CD14-positive monocyte (primary cell): ENCODE data around the gene CACNA1S. TPM values are rescaled to one million over a fixed set of nuclear protein-coding genes. Genes with fewer than 3 reads are reported as not detected.

Source experiments
- DNase-seq, 3 donors: peaks; one replicate each; pipeline ENCODE4 v3.0.0-alpha.2; 2011 to 2022
- H2AFZ ChIP-seq: 2 replicates; pipeline ENCODE4 v1.6.0; 2012; ENCODE audit warnings: mild to moderate bottlenecking, low read depth, low read length, inconsistent platforms; ENCODE audit not compliant: insufficient read depth, poor library complexity, severe bottlenecking
- H3K27ac ChIP-seq, 2 donors: 1 replicate in 1 of 2; 2 replicates in 1 of 2; pipeline ENCODE4 v1.5.1; 2012 to 2013; ENCODE audit warnings: low read length in 2 of 2, control low read depth in 1 of 2, inconsistent platforms in 1 of 2, low read depth in 1 of 2, mild to moderate bottlenecking in 1 of 2
- H3K27me3 ChIP-seq, 2 donors: one replicate each; pipeline versions ENCODE4 v1.6.0 to v1.6.1; 2011 to 2013; ENCODE audit warnings: low read length in 2 of 2; ENCODE audit not compliant: control insufficient read depth in 2 of 2, insufficient read depth in 2 of 2
- H3K36me3 ChIP-seq, 2 donors: replicated peaks in 1 of 2; 1 replicate in 1 of 2; 2 replicates in 1 of 2; pipeline versions ENCODE4 v1.5.1 to v1.6.1; 2012 to 2013; ENCODE audit warnings: low read length in 2 of 2, control low read depth in 1 of 2, inconsistent platforms in 1 of 2, mild to moderate bottlenecking in 1 of 2; ENCODE audit not compliant: insufficient read depth in 2 of 2, control insufficient read depth in 1 of 2
- H3K4me1 ChIP-seq, 2 donors: 1 replicate in 1 of 2; 2 replicates in 1 of 2; pipeline versions ENCODE4 v1.5.1 to v1.6.1; 2012 to 2013; ENCODE audit warnings: low read length in 2 of 2, control low read depth in 1 of 2, inconsistent platforms in 1 of 2, mild to moderate bottlenecking in 1 of 2, moderate library complexity in 1 of 2; ENCODE audit not compliant: insufficient read depth in 2 of 2, control insufficient read depth in 1 of 2
- H3K4me2 ChIP-seq: replicated peaks from 2 replicates; pipeline ENCODE3; 2012; ENCODE audit warnings: low read length, moderate library complexity, mild to moderate bottlenecking; ENCODE audit not compliant: poor library complexity, severe bottlenecking; ENCODE audit errors: extremely low read depth
- H3K4me3 ChIP-seq, 3 experiments: fragments of 200-600 bp in 1 of 3; sonication (generic) in 1 of 3; replicated peaks in 1 of 3; 1 replicate in 2 of 3; 2 replicates in 1 of 3; pipeline ENCODE4 v1.5.1; 2011 to 2013; ENCODE audit warnings: low read length in 3 of 3, mild to moderate bottlenecking in 3 of 3, control low read depth in 2 of 3, low read depth in 2 of 3, inconsistent platforms in 1 of 3, moderate library complexity in 1 of 3
- H3K79me2 ChIP-seq: 2 replicates; pipeline ENCODE4 v1.6.0; 2012; ENCODE audit warnings: mild to moderate bottlenecking, control low read depth, inconsistent platforms, low read length, moderate library complexity; ENCODE audit not compliant: insufficient read depth
- H3K9ac ChIP-seq: 2 replicates; pipeline ENCODE4 v1.6.0; 2017; ENCODE audit warnings: low read length, mild to moderate bottlenecking; ENCODE audit not compliant: insufficient read depth, poor library complexity, severe bottlenecking
- H3K9me3 ChIP-seq, 2 donors: replicated peaks in 1 of 2; 1 replicate in 1 of 2; 2 replicates in 1 of 2; pipeline versions ENCODE4 v1.5.1 to v1.6.1; 2012 to 2013; ENCODE audit warnings: low read length in 2 of 2, control low read depth in 1 of 2; ENCODE audit not compliant: control insufficient read depth in 1 of 2, insufficient read depth in 1 of 2
- H4K20me1 ChIP-seq: 2 replicates; pipeline ENCODE4 v1.6.0; 2012; ENCODE audit warnings: mild to moderate bottlenecking, low read length, control low read depth, moderate library complexity; ENCODE audit not compliant: insufficient read depth
- H3K27ac Mint-ChIP-seq, 7 donors: one replicate each; pipeline ENCODE4 v1.8.0; 2020; ENCODE audit warnings: mild to moderate bottlenecking in 7 of 7, mixed read lengths in 7 of 7, moderate library complexity in 6 of 7, inconsistent platforms in 2 of 7
- H3K27me3 Mint-ChIP-seq, 3 donors: one replicate each; pipeline ENCODE4 v1.8.0; 2021 to 2022; ENCODE audit warnings: low read depth in 3 of 3, mild to moderate bottlenecking in 3 of 3, mixed read lengths in 3 of 3, moderate library complexity in 3 of 3, inconsistent platforms in 1 of 3
- H3K36me3 Mint-ChIP-seq, 2 donors: one replicate each; pipeline ENCODE4 v1.8.0; 2020; ENCODE audit warnings: mixed read lengths in 2 of 2, inconsistent platforms in 1 of 2, mild to moderate bottlenecking in 1 of 2
- H3K4me1 Mint-ChIP-seq: one replicate; pipeline ENCODE4 v1.8.0; 2020; ENCODE audit warnings: mild to moderate bottlenecking, mixed read lengths
- H3K4me3 Mint-ChIP-seq, 2 donors: one replicate each; pipeline ENCODE4 v1.8.0; 2020; ENCODE audit warnings: mild to moderate bottlenecking in 2 of 2, mixed read lengths in 2 of 2, moderate library complexity in 1 of 2
- H3K9me3 Mint-ChIP-seq, 7 donors: one replicate each; pipeline ENCODE4 v1.8.0; 2020 to 2022; ENCODE audit warnings: mixed read lengths in 7 of 7, mild to moderate bottlenecking in 6 of 7, moderate library complexity in 6 of 7, inconsistent platforms in 2 of 7
- CTCF ChIP-seq: fragments of 200-600 bp; IDR thresholded peaks from one replicate; pipeline ENCODE4 v1.8.0; 2022; ENCODE audit warnings: antibody characterized with exemption, mild to moderate bottlenecking
- WGBS: methylation state at CpG from one replicate; pipeline ENCODE4 v1.1.5; 2013; ENCODE audit warnings: missing lambda C conversion rate; ENCODE audit not compliant: insufficient coverage; 5-methylcytosine and 5-hydroxymethylcytosine counted together
- intact Hi-C, 2 donors: fragments of 100-400 bp; cut with micrococcal nuclease; formaldehyde crosslinking; loops; one replicate each; pipeline versions ENCODE4 v1.15.0 to v1.15.1; 2023
- polyA plus RNA-seq, 3 donors: library from polyadenylated mRNA; depleted of rRNA in 1 of 3; unstranded in 2 of 3; stranded (reverse) in 1 of 3; fragments of 300-500 nt in 2 of 3; fragments of >200 nt in 1 of 3; fragmentation: Illumina TruSeq in 2 of 3; gene quantifications; 1 replicate in 2 of 3; 2 replicates in 1 of 3; pipeline ENCODE4 v1.2.3, GENCODE V29; 2012 to 2021

Gene CACNA1S
- polyA plus RNA-seq, 3 donors, result not detected

GRCh38 chr1:201156819-201157218 lies 44.6 kb upstream of the CACNA1S start:
- Histone ChIP-seq H4K20me1 (no peaks in the 10 kb centered on the region), H3K27ac (no peak overlapping the region), H3K36me3 (peaks cover 0 to 3% of the 10 kb centered on the region in 2 donors), H3K9me3 (no peaks in the 10 kb centered on the region), H3K4me1 (peaks cover 14 to 17% of the 10 kb centered on the region in 2 donors), H3K4me3 (no peak overlapping the region), H3K79me2 (peaks cover 3% of the 10 kb centered on the region), H3K27me3 (no peaks in the 10 kb centered on the region), H3K4me2 (no peak overlapping the region), H3K9ac (no peak overlapping the region), H2AFZ (no peak overlapping the region)
- Mint-ChIP-seq H3K36me3 (no peaks in the 10 kb centered on the region), H3K4me1 (peaks cover 16% of the 10 kb centered on the region), H3K9me3 (peaks cover 0 to 5% (median 0%) of the 10 kb centered on the region in 7 donors), H3K4me3 (no peak overlapping the region), H3K27me3 (peaks cover 0 to 7% (median 0%) of the 10 kb centered on the region in 3 donors), H3K27ac (no peak overlapping the region)
- TF ChIP-seq CTCF, result no peak
- DNase-seq, result no peak
- intact Hi-C loops, result no loop called here

GRCh38 chr1:201156346-201156745 lies 44.1 kb upstream of the CACNA1S start:
- Histone ChIP-seq H3K4me2 (no peak overlapping the region), H4K20me1 (no peaks in the 10 kb centered on the region), H3K36me3 (peaks cover 0 to 8% of the 10 kb centered on the region in 2 donors), H3K27me3 (no peaks in the 10 kb centered on the region), H3K9ac (no peak overlapping the region), H3K79me2 (peaks cover 3% of the 10 kb centered on the region), H2AFZ (no peak overlapping the region), H3K4me1 (peaks cover 14 to 17% of the 10 kb centered on the region in 2 donors), H3K4me3 (no peak overlapping the region), H3K27ac (no peak overlapping the region), H3K9me3 (no peaks in the 10 kb centered on the region)
- intact Hi-C loops, result no loop called here
- WGBS, result 95% methylated on average over 3 of the region's 3 CpGs
- Mint-ChIP-seq H3K4me3 (no peak overlapping the region), H3K27ac (no peak overlapping the region), H3K4me1 (peaks cover 16% of the 10 kb centered on the region), H3K9me3 (peaks cover 0 to 5% (median 0%) of the 10 kb centered on the region in 7 donors), H3K36me3 (peaks cover 2 to 4% of the 10 kb centered on the region in 2 donors), H3K27me3 (peaks cover 0 to 7% (median 0%) of the 10 kb centered on the region in 3 donors)
- no peak for DNase-seq
- TF ChIP-seq CTCF, result no peak
